ENCODE results near the gene GNAI2.
A peak's percentile ranks its signal among the peaks of the same experiment; 100 is the strongest.

The GNAI2 gene

DNA sequence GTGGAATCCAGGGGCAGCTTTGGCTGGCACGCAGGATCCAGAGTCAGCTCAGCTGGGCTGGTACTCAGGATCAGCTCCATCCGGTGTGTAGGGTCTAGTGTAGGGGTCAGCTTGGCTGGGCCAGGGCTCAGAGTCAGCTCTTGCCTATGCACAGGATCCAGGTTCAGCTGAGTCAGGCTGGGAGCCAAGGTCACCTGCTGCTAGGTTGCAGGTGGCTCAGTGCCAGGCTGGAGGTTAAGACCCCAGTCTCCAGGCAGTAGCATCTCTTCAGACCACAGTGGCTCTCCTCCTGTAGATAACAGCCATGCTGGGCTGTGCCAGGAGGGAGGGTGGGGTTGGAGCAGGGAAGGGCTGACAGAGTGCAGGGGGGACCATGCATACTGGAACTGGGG is 61.4 kb downstream of the GNAI2 start:
- Histone ChIP-seq H3K79me2 (ENCODE audit: insufficient read depth, low read depth) (no peaks in the 10 kb centered on the region), H3K27ac (no peak overlapping the region), H3K4me2 (no peak overlapping the region), H3K27me3 (ENCODE audit: insufficient read depth, low read depth) (no peaks in the 10 kb centered on the region), H3K36me3 (ENCODE audit: insufficient read depth) (no peaks in the 10 kb centered on the region), H3K9ac (no peak overlapping the region), H4K20me1 (ENCODE audit: insufficient read depth) (no peaks in the 10 kb centered on the region), H3K4me1 (ENCODE audit: low read depth, poor library complexity, severe bottlenecking) (peaks cover 22% of the 10 kb centered on the region), H3K4me3 (IDR thresholded peaks at IDR 0.05; ENCODE audit: insufficient read depth, low read depth, low read length) (no peak overlapping the region), H2AFZ (ENCODE audit: low read depth) (no peak overlapping the region)
- TF ChIP-seq CTCF (conservative IDR thresholded peaks at IDR 0.05; ENCODE audit: low read depth, low read length), result no peak

DNA sequence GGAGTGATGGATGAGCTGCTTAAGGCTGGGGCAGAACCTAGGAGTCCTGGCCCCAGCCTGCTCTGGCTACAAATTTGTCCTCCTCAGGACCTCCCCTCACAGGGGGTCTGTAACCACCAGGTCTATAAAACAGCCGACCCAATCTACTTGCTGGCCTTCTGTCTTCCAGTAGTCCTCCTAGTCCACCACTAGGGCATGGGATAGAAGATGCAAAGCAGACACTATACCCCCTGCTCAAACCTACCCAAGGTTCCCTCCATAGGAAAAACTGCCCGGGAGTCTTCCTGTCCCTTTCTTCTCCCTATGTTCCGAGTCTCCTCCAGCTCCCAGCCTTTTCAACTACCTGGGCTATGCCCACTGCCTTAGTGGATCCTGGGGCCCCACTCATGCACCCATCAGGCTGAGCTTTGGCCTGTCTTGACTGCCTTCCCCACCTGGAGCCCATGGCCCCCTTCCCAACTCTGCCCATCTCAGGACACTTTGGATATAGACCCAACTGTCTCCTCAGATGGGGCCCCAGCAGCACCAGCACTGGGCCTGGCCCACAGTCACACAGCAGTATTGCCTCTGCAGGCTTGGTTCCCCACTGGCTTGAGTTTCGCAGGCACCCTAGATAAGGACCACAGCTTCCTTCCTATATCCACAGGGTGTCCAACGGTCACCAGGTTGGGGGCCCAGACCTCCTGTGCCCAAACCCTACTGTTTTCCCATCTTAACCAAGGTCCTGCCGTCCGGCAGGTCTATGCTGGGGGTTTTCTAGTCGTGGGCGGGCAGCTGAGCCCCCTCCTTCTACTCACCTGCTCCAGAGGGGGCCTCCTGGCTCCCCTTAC is 62.1 kb downstream of the GNAI2 start:
- Histone ChIP-seq H3K27ac (no peak overlapping the region), H3K4me3 (IDR thresholded peaks at IDR 0.05; ENCODE audit: insufficient read depth, low read depth, low read length) (peak overlapping the region; percentile 64), H4K20me1 (ENCODE audit: insufficient read depth) (no peaks in the 10 kb centered on the region), H3K4me2 (peak overlapping the region; percentile 51; the same call in 1 of the 2 replicates), H2AFZ (ENCODE audit: low read depth) (no peak overlapping the region), H3K27me3 (ENCODE audit: insufficient read depth, low read depth) (no peaks in the 10 kb centered on the region), H3K4me1 (ENCODE audit: low read depth, poor library complexity, severe bottlenecking) (peaks cover 17% of the 10 kb centered on the region), H3K36me3 (ENCODE audit: insufficient read depth) (no peaks in the 10 kb centered on the region), H3K9ac (no peak overlapping the region), H3K79me2 (ENCODE audit: insufficient read depth, low read depth) (no peaks in the 10 kb centered on the region)
- TF ChIP-seq CTCF (conservative IDR thresholded peaks at IDR 0.05; ENCODE audit: low read depth, low read length), result no peak

GRCh38 chr3:50298836-50299637 is 63.0 kb downstream of the GNAI2 start, which contains the start of the genes HYAL3 and NAA80:
Gene HYAL3, minus strand, starts transcription at chr3:50299405. Its CDS starts 3,803 bp downstream, at chr3:50295602.
Gene NAA80, minus strand, starts transcription at chr3:50299405. Its CDS starts 1,942 bp downstream, at chr3:50297463.
- H3K79me2 ChIP-seq (ENCODE audit: insufficient read depth, low read depth), result no peaks in the 10 kb centered on the region

More at GRCh38 chr3:50298836-50299637, 63.0 kb downstream of the GNAI2 start, which contains the start of the genes HYAL3 and NAA80:
- H4K20me1 ChIP-seq (ENCODE audit: insufficient read depth), result no peaks in the 10 kb centered on the region
- H3K27ac ChIP-seq, result peak within 1 kb of the TSS; percentile 34
- H3K4me3 ChIP-seq (IDR thresholded peaks at IDR 0.05; ENCODE audit: insufficient read depth, low read depth, low read length), result peak within 1 kb of the TSS; percentile 64
- peaks cover 15% of the 10 kb centered on the region for H3K4me1 ChIP-seq (ENCODE audit: low read depth, poor library complexity, severe bottlenecking)
- peak within 1 kb of the TSS; percentile 51; the same call in 1 of the 2 replicates for H3K9ac ChIP-seq
- H3K36me3 ChIP-seq (ENCODE audit: insufficient read depth), result no peaks in the 10 kb centered on the region
- peak within 1 kb of the TSS; percentile 59; the same call in 1 of the 2 replicates for H2AFZ ChIP-seq (ENCODE audit: low read depth)
- H3K4me2 ChIP-seq, result peak within 1 kb of the TSS; percentile 58
- peak; percentile 34 for TF ChIP-seq CTCF (conservative IDR thresholded peaks at IDR 0.05; ENCODE audit: low read depth, low read length)
- H3K27me3 ChIP-seq (ENCODE audit: insufficient read depth, low read depth), result no peaks in the 10 kb centered on the region

All from KMS-11 (cell line).